HCT116 (cell line): ENCODE measurements around the gene WDR72. TPM values are rescaled to one million over a fixed set of nuclear protein-coding genes. Genes with fewer than 3 reads are reported as not detected.

ENCODE experiments used
- ATAC-seq: fragments of 200-7000 bp; cut with Tn5 transposase; 2 replicates; pipeline ENCODE4 v1.9.1; 2020; ENCODE audit warnings: mild to moderate bottlenecking, moderate library complexity
- BruUV-seq: library from RNA; stranded (reverse); fragments of 400-500 nt; replicated peaks from 2 replicates; lab custom pipeline; 2021; lab: Mats Ljungman, UMichigan
- CTCF ChIA-PET: fragments of 300-600 bp; sonication (Branson Sonifier 250); formaldehyde crosslinking; loops from one replicate; lab custom pipeline; 2021; ENCODE audit warnings: antibody characterized with exemption; lab: Charles Lee
- POLR2A ChIA-PET: fragments of 300-600, 350-600 bp; sonication (Branson Sonifier 250); formaldehyde crosslinking; loops from one replicate; lab custom pipeline; 2021; ENCODE audit warnings: antibody characterized with exemption; lab: Charles Lee
- RAD21 ChIA-PET, 2 experiments: fragments of 300-600 bp; sonication (Branson Sonifier 250); formaldehyde crosslinking; loops; one replicate each; lab custom pipeline; 2023; ENCODE audit warnings: low total read pairs in 2 of 2; ENCODE audit not compliant: uncharacterized antibody in 2 of 2, unreplicated experiment in 2 of 2, low non-redundant PET in 1 of 2; lab: Charles Lee
- DNase-seq: peaks from one replicate; pipeline ENCODE4 v3.0.0-alpha.2; 2010; ENCODE audit warnings: low read depth, low spot score
- H2AFZ ChIP-seq: fragments of 200-600 bp; shearing (Covaris generic), sonication (generic); 2 replicates; pipeline ENCODE4 v1.6.1; 2017; ENCODE audit warnings: low read depth, mixed run types, mixed read lengths, antibody characterized with exemption, low read length; ENCODE audit not compliant: poor library complexity, severe bottlenecking
- H3K27ac ChIP-seq: 2 replicates; pipeline ENCODE4 v1.5.1; 2012; ENCODE audit warnings: low read depth, low read length
- H3K27me3 ChIP-seq: fragments of 200-600 bp; sonication (generic); 2 replicates; pipeline ENCODE4 v1.6.1; 2016; ENCODE audit warnings: mixed run types, low read length, mixed read lengths; ENCODE audit not compliant: insufficient read depth
- H3K36me3 ChIP-seq, 2 experiments: fragments of 200-500 bp in 1 of 2; fragments of 200-600 bp in 1 of 2; sonication (Bioruptor generic) in 1 of 2; sonication (generic) in 1 of 2; 2 replicates each; pipeline versions ENCODE4 v1.5.1 to v1.6.1; 2014 to 2016; ENCODE audit warnings: low read length in 2 of 2, inconsistent platforms in 1 of 2, mixed read lengths in 1 of 2, mixed run types in 1 of 2; ENCODE audit not compliant: insufficient read depth in 2 of 2, control insufficient read depth in 1 of 2
- H3K4me1 ChIP-seq, 2 experiments: fragments of 200-600 bp in 1 of 2; sonication (generic) in 1 of 2; 2 replicates each; pipeline versions ENCODE4 v1.5.1 to v1.6.1; 2012 to 2017; ENCODE audit warnings: low read length in 2 of 2, inconsistent platforms in 1 of 2, mild to moderate bottlenecking in 1 of 2, mixed read lengths in 1 of 2, mixed run types in 1 of 2, moderate library complexity in 1 of 2; ENCODE audit not compliant: insufficient read depth in 2 of 2, control insufficient read depth in 1 of 2
- H3K4me2 ChIP-seq: fragments of 200-600 bp; sonication (generic); 2 replicates; pipeline ENCODE4 v1.6.1; 2017; ENCODE audit warnings: mixed run types, low read length, mixed read lengths
- H3K4me3 ChIP-seq, 2 experiments: fragments of 200-600 bp in 1 of 2; sonication (generic) in 1 of 2; replicated peaks in 1 of 2; 2 replicates each; pipeline ENCODE4 v1.5.1; 2011 to 2016; ENCODE audit warnings: low read length in 2 of 2, control low read depth in 1 of 2, low read depth in 1 of 2, mild to moderate bottlenecking in 1 of 2, mixed read lengths in 1 of 2, mixed run types in 1 of 2
- H3K79me2 ChIP-seq: fragments of 200-600 bp; sonication (generic); 2 replicates; pipeline ENCODE4 v1.6.1; 2017; ENCODE audit warnings: mild to moderate bottlenecking, mixed run types, low read length, moderate library complexity, mixed read lengths; ENCODE audit not compliant: insufficient read depth
- H3K9ac ChIP-seq: fragments of 200-600 bp; sonication (generic); 2 replicates; pipeline ENCODE4 v1.6.1; 2016; ENCODE audit warnings: low read length, mixed read lengths
- H3K9me2 ChIP-seq: fragments of 200-600 bp; sonication (generic), shearing (Covaris generic); 2 replicates; pipeline ENCODE4 v1.6.1; 2017; ENCODE audit warnings: mixed run types, mild to moderate bottlenecking, moderate library complexity; ENCODE audit not compliant: insufficient read depth
- H3K9me3 ChIP-seq, 2 experiments: fragments of 200-500 bp in 1 of 2; fragments of 200-600 bp in 1 of 2; sonication (Bioruptor generic) in 1 of 2; sonication (generic) in 1 of 2; 2 replicates each; pipeline ENCODE4 v1.6.1; 2014 to 2017; ENCODE audit warnings: low read length in 2 of 2, mixed read lengths in 2 of 2, inconsistent platforms in 1 of 2, low read depth in 1 of 2, mild to moderate bottlenecking in 1 of 2, mixed run types in 1 of 2, moderate library complexity in 1 of 2; ENCODE audit not compliant: control insufficient read depth in 1 of 2, insufficient read depth in 1 of 2
- H4K20me1 ChIP-seq: fragments of 200-600 bp; sonication (generic), shearing (Covaris generic); 2 replicates; pipeline ENCODE4 v1.6.1; 2017; ENCODE audit warnings: mixed run types, mild to moderate bottlenecking, moderate library complexity; ENCODE audit not compliant: insufficient read depth
- CTCF ChIP-seq, 3 experiments: fragments of 200-600 bp in 1 of 3; sonication (generic) in 1 of 3; IDR thresholded peaks in 2 of 3; conservative IDR thresholded peaks in 1 of 3; 2 replicates each; pipeline ENCODE4 v1.5.1; 2012 to 2017; ENCODE audit warnings: low read depth in 2 of 3, low read length in 2 of 3, antibody characterized with exemption in 1 of 3, borderline replicate concordance in 1 of 3, control low read depth in 1 of 3, mild to moderate bottlenecking in 1 of 3, mixed read lengths in 1 of 3, mixed run types in 1 of 3, moderate library complexity in 1 of 3; ENCODE audit not compliant: insufficient read depth in 1 of 3
- REST ChIP-seq: IDR thresholded peaks from 2 replicates; pipeline ENCODE4 v1.6.1; 2012; ENCODE audit warnings: low read depth
- TCF7L2 ChIP-seq: IDR thresholded peaks from 2 replicates; pipeline ENCODE4 v1.7.0; 2011; ENCODE audit warnings: borderline replicate concordance, inconsistent platforms; ENCODE audit not compliant: insufficient read depth, insufficient read length; ENCODE audit errors: extremely low read depth
- intact Hi-C: fragments of 100-400 bp; cut with micrococcal nuclease; formaldehyde crosslinking; loops from 2 replicates; pipeline ENCODE4 v1.10.0; 2022
- total RNA-seq: library from RNA; stranded (reverse); gene quantifications from one replicate; pipeline ENCODE4 v1.2.1, GENCODE V29; 2021; ENCODE audit not compliant: unreplicated experiment

The WDR72 gene
- total RNA-seq, 1 experiment from 2014 or later, result 5.8 TPM

GRCh38 chr15:53477981-53478766 is 281.3 kb downstream of the WDR72 start:
- H3K27me3 ChIP-seq, result no peaks in the 10 kb centered on the region
- TF ChIP-seq REST (no peak), TCF7L2 (no peak)
- ChIA-PET RAD21 (no interaction called here), POLR2A (no interaction called here), CTCF (no interaction called here)
- H3K4me2 ChIP-seq, result no peak overlapping the region
- H3K4me1 ChIP-seq, result no peaks in the 10 kb centered on the region
- intact Hi-C loops, result no loop called here
- H3K9me3 ChIP-seq, result no peaks in the 10 kb centered on the region; a peak in 1 of 4 replicates
- no peaks in the 10 kb centered on the region for H3K79me2 ChIP-seq
- H2AFZ ChIP-seq, result no peak overlapping the region
- H3K9me2 ChIP-seq, result no peaks in the 10 kb centered on the region
- H3K36me3 ChIP-seq, result no peaks in the 10 kb centered on the region
- no peak overlapping the region for H3K9ac ChIP-seq
- H4K20me1 ChIP-seq, result no peaks in the 10 kb centered on the region
- no peak for ATAC-seq
- H3K4me3 ChIP-seq, result no peak overlapping the region
- BruUV-seq, result no TSS peak
- no peak overlapping the region for H3K27ac ChIP-seq
- DNase-seq, result no peak

- Histone ChIP-seq H3K4me3 (no peak overlapping the region), H3K9me3 (peaks cover 0 to 3% of the 10 kb centered on the region in 2 experiments; a peak in 2 of 4 replicates), H3K4me2 (no peak overlapping the region), H3K79me2 (no peaks in the 10 kb centered on the region), H3K9me2 (no peaks in the 10 kb centered on the region), H3K4me1 (no peaks in the 10 kb centered on the region), H3K36me3 (no peaks in the 10 kb centered on the region), H3K9ac (no peak overlapping the region), H3K27ac (no peak overlapping the region), H3K27me3 (0 out of 2 replicates have a peak, but pooled peaks cover 12% of the 10 kb centered on the region), H4K20me1 (no peaks in the 10 kb centered on the region), H2AFZ (no peak overlapping the region)
- TF ChIP-seq TCF7L2 (no peak), CTCF (IDR thresholded peaks at IDR 0.05 in 2 of 3, conservative IDR thresholded peaks at IDR 0.05 in 1 of 3; ENCODE audit: borderline replicate concordance in 1 of 3, insufficient read depth in 1 of 3, low read depth in 2 of 3, low read length in 2 of 3) (0 out of 6 replicates have a peak, but pooled peaks of 1 of the 3 experiments have one; percentile 10)
- ChIA-PET CTCF (no interaction called here), POLR2A (no interaction called here), RAD21 (no interaction called here)
- DNase-seq (no peak), ATAC-seq (peak; percentile 40; the same call in 1 of the 2 replicates)
- intact Hi-C loops, result loop anchor here (5.0 kb wide), 1 partner anchor 42 kb away; no protein-coding TSS in a partner anchor
- no TSS peak for BruUV-seq
These were observed 285.6 kb downstream of the WDR72 start for GRCh38 chr15:53473886-53474285.
